IPS-11a (cell line): ENCODE results near the gene CSRP3.

Source experiments
- H3K4me3 ChIP-seq: one replicate; pipeline ENCODE4 v1.5.1; 2013; ENCODE audit warnings: low read depth, low read length, control low read depth

CSRP3 gene

GRCh38 chr11:19191530-19192169 is 10.1 kb downstream of the CSRP3 start:
- H3K4me3 ChIP-seq, result no peak overlapping the region

GRCh38 chr11:19187833-19188258 is 13.9 kb downstream of the CSRP3 start:
- no peak overlapping the region for H3K4me3 ChIP-seq

GRCh38 chr11:19187114-19187832 is 14.5 kb downstream of the CSRP3 start:
- H3K4me3 ChIP-seq, result no peak overlapping the region

GRCh38 chr11:19185516-19186052 is 16.2 kb downstream of the CSRP3 start:
- no peak overlapping the region for H3K4me3 ChIP-seq

- H3K4me3 ChIP-seq, result no peak overlapping the region
These were observed 16.7 kb downstream of the CSRP3 start for GRCh38 chr11:19185036-19185435.

GRCh38 chr11:19183646-19184045 is 18.1 kb downstream of the CSRP3 start:
- no peak overlapping the region for H3K4me3 ChIP-seq

GRCh38 chr11:19181531-19182261 is 20.1 kb downstream of the CSRP3 start:
- H3K4me3 ChIP-seq, result no peak overlapping the region

- H3K4me3 ChIP-seq, result no peak overlapping the region
These were observed 25.1 kb downstream of the CSRP3 start for GRCh38 chr11:19176629-19177186.

- H3K4me3 ChIP-seq, result no peak overlapping the region
These were observed 27.7 kb downstream of the CSRP3 start for GRCh38 chr11:19173964-19174638.

- no peak overlapping the region for H3K4me3 ChIP-seq
These were observed 28.6 kb downstream of the CSRP3 start for GRCh38 chr11:19173004-19173689.

- no peak overlapping the region for H3K4me3 ChIP-seq
These were observed 33.7 kb downstream of the CSRP3 start for GRCh38 chr11:19168090-19168489.

GRCh38 chr11:19164881-19165280 is 36.9 kb downstream of the CSRP3 start:
- no peak overlapping the region for H3K4me3 ChIP-seq

- no peak overlapping the region for H3K4me3 ChIP-seq
These were observed 37.4 kb downstream of the CSRP3 start for GRCh38 chr11:19164230-19164855.

GRCh38 chr11:19163617-19164016 is 38.2 kb downstream of the CSRP3 start:
- H3K4me3 ChIP-seq, result no peak overlapping the region

- no peak overlapping the region for H3K4me3 ChIP-seq
These were observed 38.8 kb downstream of the CSRP3 start for GRCh38 chr11:19162951-19163505.

- H3K4me3 ChIP-seq, result no peak overlapping the region
These were observed 40.1 kb downstream of the CSRP3 start for GRCh38 chr11:19161651-19162050.

- H3K4me3 ChIP-seq, result no peak overlapping the region
These were observed 40.9 kb downstream of the CSRP3 start for GRCh38 chr11:19160847-19161246.

GRCh38 chr11:19156892-19157291 is 44.9 kb downstream of the CSRP3 start:
- no peak overlapping the region for H3K4me3 ChIP-seq

- H3K4me3 ChIP-seq, result no peak overlapping the region
These were observed 56.5 kb downstream of the CSRP3 start for GRCh38 chr11:19145319-19145718.
